Activated CD4-positive, alpha-beta T cell treated with anti-CD3 and anti-CD28 coated beads, Interleukin-2, amount 50 U/mL, for 4 hours (primary cell): ENCODE data around the gene HPX.

ENCODE experiments used
- DNase-seq, 2 experiments: peaks; one replicate each; pipeline ENCODE4 v3.0.0-alpha.2; 2020

The HPX gene

DNA sequence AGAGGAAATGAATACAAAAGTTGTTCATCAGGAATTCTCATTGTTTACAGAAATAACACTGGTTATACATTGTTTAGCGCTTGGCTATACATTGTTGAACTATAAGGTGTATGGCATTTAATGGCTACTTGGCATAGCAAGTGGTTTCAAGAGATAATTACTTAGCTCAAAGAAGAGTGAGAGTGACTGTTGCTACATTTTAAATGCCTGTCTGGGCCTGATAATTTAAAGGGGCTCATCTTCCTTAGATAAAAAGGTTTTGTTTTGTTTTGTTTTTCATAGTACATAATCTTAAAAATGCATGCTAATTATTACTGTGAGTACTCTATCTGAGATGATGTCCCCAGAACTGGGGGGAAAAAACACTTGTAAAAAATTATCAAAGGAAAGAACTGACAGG is 52.0 kb downstream of the HPX start:
- no peak for DNase-seq

DNA sequence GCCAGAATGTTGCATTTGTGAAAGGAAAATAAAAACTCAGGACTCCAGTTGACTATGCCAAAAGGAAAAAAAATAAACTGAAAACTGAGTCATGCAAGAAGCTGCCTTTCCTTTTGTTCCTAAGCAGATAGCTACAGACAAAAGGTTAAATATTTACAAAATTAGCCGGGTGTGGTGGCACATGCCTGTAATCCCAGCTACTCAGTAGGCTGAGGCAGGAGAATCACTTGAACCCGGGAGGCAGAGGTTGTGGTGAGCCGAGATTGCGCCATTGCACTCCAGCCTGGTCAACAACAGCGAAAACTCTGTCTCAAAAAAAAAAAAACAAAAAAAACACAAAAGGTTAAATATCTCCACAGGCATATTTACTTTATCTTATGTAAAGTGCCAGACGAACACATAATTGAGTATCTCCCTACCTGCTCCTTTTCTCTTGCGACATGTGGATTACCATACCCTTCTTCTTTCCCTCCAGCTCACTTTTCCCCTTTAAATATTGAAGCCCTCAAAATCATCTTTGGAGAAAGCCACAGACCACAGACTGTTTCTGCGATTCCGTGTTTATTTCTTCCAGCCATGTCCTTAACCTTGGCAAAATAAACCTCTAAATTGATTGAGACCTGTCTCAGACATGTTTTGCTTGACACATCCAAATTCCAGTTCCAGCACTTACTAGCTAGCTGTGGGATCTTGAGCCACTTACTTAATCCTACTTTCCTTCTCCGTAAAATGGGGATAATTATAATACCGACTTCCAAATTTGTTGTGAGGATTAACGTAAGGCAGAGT is 52.8 kb downstream of the HPX start:
- no peak for DNase-seq

DNA sequence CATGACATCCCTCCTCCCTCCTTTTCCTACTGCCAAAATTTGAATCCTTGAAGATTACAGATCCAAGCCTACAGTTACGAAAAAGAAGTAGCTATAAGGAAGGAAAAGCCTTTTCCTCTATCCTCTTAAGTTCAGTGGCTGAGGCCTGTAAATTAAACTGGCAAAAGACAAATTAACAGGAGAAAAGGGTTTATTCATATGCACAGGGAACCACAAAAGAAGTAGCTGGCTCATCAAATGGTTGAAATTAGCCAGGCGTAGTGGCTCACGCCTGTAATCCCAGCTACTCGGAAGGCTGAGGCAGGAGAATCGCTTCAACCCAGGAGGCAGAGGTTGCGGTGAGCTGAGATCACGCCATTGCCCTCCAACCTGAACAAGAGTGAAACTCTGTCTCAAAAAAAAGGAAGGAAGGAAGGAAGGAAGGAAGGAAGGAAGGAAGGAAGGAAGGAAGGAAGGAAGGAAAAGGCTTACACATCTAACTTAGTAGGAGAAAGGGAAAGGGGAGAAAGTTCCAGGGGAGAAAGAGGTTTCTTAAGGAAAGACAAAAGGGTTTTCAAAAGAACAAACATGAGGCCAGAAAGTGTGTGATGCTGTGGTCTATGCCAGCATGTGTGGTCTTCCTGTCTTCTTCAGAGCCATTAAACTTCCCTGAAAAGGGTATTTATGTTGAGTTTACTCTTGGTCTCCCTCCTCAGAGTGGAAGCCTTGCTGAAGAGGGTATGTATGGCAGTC is 55.6 kb downstream of the HPX start:
- DNase-seq = no peak
